Measurements from ENCODE around the gene TFEB.

DNA sequence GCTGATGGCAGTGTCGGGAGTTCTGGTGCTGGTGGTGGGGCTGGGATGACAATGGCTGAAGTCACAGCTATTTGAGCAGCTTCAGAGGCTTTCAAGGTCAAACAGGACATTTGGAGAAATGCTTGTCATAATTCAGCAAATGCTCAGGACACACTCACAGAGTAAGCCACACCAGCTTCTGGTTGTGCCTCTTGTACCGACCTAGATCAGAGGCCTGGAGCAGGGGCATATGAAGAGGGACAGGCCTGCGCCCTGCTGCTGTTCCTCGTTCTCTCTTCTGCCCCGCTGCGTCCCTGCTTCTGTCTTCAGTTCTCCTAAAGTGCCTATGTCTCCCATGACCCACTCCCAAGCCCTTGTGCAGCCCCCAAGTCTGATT is 12.7 kb upstream of the TFEB start:
- TF ChIP-seq BACH1 (IDR thresholded peaks at IDR 0.05; ENCODE audit: low read length) (no peak), SIN3A (conservative IDR thresholded peaks at IDR 0.05 in 1 of 2, IDR thresholded peaks at IDR 0.05 in 1 of 2; ENCODE audit: low read depth in 1 of 2, low read length in 2 of 2) (no peak), POLR2A (IDR thresholded peaks at IDR 0.05; ENCODE audit: control extremely low read depth in 1 of 2, low read depth in 2 of 2, low read length in 2 of 2) (no peak), POLR2AphosphoS5 (IDR thresholded peaks at IDR 0.05; ENCODE audit: low read depth, low read length) (no peak), CHD2 (IDR thresholded peaks at IDR 0.05; ENCODE audit: low read length) (no peak), KDM5A (IDR thresholded peaks at IDR 0.05; ENCODE audit: low read length) (no peak), EP300 (IDR thresholded peaks at IDR 0.05; ENCODE audit: borderline replicate concordance in 1 of 2, low read depth in 2 of 2, low read length in 2 of 2) (no peak)
- TF ChIP-seq, protein P1, sequence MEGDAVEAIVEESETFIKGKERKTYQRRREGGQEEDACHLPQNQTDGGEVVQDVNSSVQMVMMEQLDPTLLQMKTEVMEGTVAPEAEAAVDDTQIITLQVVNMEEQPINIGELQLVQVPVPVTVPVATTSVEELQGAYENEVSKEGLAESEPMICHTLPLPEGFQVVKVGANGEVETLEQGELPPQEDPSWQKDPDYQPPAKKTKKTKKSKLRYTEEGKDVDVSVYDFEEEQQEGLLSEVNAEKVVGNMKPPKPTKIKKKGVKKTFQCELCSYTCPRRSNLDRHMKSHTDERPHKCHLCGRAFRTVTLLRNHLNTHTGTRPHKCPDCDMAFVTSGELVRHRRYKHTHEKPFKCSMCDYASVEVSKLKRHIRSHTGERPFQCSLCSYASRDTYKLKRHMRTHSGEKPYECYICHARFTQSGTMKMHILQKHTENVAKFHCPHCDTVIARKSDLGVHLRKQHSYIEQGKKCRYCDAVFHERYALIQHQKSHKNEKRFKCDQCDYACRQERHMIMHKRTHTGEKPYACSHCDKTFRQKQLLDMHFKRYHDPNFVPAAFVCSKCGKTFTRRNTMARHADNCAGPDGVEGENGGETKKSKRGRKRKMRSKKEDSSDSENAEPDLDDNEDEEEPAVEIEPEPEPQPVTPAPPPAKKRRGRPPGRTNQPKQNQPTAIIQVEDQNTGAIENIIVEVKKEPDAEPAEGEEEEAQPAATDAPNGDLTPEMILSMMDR (IDR thresholded peaks at IDR 0.05; ENCODE audit: control extremely low read depth in 1 of 3, insufficient read depth in 1 of 3, low read depth in 1 of 3, low read length in 3 of 3): no peak
- TF ChIP-seq, protein P2, sequence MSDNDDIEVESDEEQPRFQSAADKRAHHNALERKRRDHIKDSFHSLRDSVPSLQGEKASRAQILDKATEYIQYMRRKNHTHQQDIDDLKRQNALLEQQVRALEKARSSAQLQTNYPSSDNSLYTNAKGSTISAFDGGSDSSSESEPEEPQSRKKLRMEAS (IDR thresholded peaks at IDR 0.05): no peak
